Loucy (cell line): ENCODE results near the gene NAV1.

ENCODE experiments used
- EZH2phosphoT487 ChIP-seq: fragments of 200-600 bp; IDR thresholded peaks from 2 replicates; pipeline ENCODE4 v1.6.1; 2018; ENCODE audit warnings: antibody characterized with exemption, mild to moderate bottlenecking, moderate library complexity, borderline replicate concordance
- TF ChIP-seq, protein P1 (sequence below): fragments of 200-600 bp; sonication (generic); conservative IDR thresholded peaks from 2 replicates; pipeline ENCODE4 v1.5.1; 2014; ENCODE audit warnings: mild to moderate bottlenecking, antibody characterized with exemption, low read length

DNA sequence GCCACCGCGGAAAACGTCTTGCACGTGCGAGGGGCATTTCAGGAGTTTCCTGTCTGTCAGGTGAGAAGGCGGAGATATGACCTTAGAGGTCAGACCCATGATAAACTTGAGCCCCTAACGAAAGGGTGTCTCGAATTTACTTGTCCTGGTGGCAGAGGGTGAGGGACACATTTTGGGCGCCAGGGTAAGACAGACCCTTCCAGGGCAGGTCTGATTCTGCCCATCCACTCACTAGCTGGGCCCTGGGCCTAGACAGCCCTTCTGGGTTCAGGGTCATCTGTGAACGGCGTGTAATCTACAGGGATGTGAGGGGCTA is 31.6 kb upstream of the NAV1 start:
- TF ChIP-seq, protein P1, sequence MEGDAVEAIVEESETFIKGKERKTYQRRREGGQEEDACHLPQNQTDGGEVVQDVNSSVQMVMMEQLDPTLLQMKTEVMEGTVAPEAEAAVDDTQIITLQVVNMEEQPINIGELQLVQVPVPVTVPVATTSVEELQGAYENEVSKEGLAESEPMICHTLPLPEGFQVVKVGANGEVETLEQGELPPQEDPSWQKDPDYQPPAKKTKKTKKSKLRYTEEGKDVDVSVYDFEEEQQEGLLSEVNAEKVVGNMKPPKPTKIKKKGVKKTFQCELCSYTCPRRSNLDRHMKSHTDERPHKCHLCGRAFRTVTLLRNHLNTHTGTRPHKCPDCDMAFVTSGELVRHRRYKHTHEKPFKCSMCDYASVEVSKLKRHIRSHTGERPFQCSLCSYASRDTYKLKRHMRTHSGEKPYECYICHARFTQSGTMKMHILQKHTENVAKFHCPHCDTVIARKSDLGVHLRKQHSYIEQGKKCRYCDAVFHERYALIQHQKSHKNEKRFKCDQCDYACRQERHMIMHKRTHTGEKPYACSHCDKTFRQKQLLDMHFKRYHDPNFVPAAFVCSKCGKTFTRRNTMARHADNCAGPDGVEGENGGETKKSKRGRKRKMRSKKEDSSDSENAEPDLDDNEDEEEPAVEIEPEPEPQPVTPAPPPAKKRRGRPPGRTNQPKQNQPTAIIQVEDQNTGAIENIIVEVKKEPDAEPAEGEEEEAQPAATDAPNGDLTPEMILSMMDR, result no peak
- no peak for TF ChIP-seq EZH2phosphoT487
